Activated CD8-positive, alpha-beta memory T cell treated with anti-CD3 and anti-CD28 coated beads for 48 hours (primary cell): Measurements from ENCODE around the gene STYXL2.
A peak's percentile ranks its signal among the peaks of the same experiment; 100 is the strongest.

ENCODE experiments used
- DNase-seq, 3 experiments: peaks; one replicate each; pipeline ENCODE4 v3.0.0-alpha.2; 2020; ENCODE audit warnings: low read depth in 2 of 3, low spot score in 2 of 3

The STYXL2 gene

DNA sequence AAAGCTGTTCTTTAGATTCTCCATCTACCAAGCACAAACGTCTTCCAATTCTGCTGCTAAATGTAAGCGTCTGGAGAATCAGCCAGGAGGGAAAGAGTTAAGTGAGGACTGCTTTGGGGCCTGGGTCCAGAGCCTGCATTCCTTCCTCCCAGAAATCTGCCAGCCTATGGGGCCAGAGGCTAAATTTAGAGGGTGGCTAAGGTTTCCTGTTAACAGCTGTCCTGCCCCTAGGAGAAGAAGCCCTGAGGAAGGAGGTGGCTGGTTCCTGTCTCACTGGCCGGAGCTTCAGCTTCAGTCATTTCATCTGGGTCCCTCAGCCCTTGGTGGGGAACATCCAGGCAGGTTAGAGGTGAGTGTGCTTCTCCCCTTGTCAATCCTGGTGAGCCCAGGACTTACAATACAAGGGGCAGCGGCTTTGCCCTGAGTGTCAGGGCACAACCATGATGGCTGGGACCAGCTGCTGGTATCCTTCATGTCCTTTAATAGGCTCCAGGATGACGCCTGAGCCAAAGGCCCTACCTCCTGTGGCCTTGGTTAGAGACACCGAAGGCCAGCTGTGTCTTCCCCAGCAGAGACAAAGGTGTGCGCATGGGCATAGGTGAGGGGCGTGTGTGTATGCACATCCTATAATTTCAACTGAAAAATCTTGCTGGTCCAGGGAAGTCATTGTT lies at the start of gene STYXL2:
Gene STYXL2, plus strand, starts transcription at position 230 of the 671 bp plus-strand sequence. CDS start 775 bp downstream, outside the sequence.
- no peak for DNase-seq

DNA sequence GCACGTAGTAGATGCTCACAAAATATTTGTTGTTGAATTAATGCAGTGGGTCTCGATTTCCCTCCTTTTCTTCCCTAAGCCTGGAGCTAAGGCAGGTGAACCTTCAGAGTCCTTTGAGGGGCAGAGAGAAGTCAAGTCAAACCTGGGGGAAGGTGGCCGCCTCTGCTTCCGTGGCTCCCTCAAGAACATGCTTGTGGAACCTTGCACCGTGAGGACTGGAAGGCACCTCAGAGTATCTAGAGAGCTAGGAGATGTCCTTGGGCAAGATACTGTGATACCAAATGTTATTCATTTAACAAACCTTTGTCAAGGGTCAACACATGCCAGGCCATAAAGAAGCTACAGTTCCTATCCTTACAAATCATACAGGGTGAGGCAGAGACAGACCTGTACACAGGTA lies 42.0 kb upstream of the STYXL2 start:
- no peak for DNase-seq

DNA sequence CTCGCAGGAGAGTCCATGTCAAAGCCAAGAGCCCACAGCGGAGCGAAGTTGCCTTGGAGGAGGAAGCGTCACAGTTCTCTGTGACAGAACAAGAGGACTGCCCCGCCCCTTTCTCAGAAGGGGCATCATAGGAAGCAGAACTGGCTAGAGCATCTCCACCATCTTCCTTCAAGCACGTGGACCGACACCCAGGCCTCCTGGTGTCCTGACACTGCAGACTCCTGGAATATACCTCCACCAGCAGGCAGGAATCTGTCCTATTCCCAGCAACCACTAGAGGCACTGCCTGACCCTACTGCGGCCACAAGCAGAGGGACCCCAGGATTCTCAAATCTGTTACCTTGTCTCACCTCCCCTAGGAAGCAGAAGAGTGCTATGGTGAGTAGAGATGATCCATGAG lies 41.5 kb upstream of the STYXL2 start:
- DNase-seq = no peak

DNA sequence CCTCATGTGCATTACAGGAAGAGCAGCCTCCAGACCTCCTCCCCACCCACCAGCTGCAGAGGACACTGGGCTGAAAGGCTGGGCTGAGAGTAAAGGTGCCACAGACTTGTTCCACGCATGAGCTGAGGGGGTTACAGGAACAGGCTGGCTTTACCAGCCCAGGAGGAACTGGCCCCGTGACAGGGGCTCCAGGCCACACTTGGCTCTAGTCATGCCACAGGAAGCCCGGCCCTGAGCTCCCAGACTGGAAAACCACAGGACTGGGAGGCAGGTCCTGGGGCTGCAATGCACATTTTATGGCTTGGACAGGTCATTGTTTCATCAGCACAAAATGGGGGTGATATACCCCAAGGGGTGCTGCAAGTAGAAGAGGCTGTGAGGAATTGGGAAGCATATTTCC lies 39.3 kb upstream of the STYXL2 start:
- no peak for DNase-seq

DNA sequence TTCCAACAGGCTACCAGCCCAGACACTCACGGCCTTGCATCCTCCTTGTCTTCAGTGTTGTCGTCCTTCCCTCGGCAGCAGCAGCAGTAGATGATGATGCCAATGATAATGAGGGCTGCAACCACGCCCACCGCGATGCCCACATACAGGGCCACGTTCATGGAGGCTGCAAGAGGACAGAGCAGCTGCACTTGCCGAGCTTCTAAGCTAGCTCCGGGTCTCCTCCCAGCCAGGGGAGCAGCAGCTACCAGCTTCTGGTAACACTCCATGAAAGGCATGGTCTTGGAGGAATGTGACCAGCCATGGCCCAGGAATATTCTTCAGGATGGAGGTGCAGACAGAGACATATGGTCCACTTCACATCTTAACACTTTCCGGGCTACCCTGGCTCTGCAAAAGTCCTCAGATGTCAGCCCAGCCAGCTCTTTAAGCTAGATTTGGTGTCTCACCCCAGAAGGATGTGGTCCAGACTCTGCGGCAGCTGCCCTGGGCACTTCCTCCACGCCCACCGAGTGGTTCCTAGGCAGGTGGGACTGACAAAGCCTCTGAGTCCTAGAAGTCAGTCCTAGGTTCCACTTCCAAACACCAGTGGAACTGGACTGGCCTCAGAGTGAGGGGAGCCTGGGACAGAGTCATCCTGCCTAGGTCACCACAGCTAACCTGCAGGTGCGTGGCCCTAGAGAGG lies 38.8 kb upstream of the STYXL2 start:
- DNase-seq = no peak

DNA sequence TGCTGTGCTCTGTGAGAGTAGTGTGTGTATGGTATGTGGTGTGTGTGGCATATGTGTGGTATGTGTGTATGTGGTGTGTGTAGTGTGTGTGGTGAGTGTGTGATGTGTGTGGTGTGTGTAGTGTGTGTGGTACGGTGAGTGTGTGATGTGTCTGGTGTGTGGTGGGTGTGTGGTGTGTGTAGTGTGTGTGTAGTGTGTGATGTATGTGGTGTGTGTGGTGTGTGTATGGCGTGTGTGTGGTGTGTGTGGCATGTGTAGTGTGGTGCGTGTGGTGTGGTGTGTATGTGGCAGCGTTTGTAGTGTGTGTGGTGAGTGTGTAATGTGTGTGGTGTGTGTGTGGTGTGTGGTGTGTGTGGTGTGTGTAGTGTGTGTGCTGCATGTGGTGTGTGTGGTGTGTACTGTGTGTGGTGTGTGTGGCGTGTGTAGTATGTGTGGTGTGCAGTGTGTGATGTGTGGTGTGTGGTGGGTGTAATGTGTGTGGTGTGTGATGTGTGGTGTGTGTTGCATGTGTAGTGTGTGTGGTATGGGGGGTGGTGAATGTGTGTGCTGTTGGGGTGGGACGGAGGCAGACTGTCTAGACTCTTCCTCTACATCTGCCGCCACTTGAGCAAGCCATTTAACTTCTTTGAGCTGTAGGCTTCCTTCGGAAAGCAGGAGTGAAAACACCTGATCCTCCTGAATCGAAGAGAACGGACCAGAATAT lies 37.2 kb upstream of the STYXL2 start:
- DNase-seq = no peak

DNA sequence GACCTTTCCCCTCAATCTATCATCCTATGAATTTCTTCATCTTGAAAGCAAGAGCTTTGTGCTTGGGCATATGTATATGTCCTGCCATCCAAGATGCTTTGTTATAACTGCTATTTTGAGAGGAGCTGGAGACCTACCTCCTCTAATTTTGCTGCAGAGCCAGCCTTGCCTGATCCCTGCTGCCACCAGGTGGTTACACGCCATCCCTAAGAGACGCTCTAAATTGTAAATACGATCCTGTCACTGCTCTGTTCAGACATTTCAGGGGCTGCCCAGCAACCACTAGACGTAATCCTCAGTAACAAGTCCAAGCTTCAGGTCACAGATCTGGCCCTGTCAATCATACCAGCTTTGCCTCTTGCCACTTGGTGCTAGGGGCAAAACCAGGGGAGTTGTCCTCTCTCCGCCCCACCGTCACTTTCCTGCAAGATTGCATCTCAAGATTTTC lies 36.6 kb upstream of the STYXL2 start:
- DNase-seq = no peak

DNA sequence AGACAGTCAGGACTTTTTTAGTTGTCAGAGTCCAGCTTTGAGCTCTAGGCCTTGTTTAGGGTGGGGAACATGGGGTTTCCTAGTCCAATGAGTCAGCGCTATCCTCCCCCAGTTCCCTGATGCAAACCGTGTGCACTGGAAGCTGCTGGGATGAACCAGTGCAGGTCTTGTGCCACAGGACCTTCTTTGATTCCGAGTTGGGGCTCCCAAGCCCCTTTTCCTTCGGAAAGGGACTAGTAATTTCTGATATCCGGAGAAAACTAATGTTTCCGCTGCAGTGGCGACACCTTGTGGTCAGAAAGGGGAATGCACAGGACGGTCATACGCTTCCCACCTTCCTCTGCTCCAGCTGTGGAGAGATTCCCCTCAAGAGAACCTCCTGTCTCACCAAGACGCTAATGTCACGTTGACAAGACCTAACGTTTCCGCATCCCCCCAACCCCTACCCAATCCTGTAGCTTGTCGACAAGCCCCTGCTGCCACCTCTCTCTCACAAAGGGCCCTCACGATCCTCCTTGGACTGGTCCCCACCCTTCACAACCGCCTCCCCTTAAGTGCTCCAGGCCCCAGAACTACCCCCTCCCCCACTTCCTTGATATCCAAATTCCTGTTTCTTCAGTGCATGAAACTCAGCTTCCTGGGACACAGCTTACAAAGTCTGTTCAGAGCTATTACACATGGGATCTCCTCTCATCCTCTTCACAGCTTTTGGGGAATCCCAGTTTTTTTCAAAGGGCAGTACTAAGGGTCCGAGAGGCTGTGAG lies 34.6 kb upstream of the STYXL2 start:
- DNase-seq = peak; percentile 30 to 69 (median 65)

DNA sequence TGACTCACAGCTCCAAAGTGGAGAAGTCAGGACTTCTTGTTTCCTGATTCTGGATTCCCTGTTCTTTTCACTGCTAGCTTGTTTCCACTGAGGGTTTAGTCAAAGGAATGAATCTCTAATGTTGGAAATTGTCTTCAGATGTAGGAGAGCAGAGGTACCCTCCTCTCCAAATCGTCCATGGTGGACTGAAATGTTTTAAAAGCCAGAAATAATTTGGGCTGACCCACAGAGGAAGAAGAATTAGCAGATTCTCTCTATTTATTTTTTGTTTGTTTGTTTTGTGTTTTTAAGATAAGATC lies 34.1 kb upstream of the STYXL2 start:
- DNase-seq = no peak

DNA sequence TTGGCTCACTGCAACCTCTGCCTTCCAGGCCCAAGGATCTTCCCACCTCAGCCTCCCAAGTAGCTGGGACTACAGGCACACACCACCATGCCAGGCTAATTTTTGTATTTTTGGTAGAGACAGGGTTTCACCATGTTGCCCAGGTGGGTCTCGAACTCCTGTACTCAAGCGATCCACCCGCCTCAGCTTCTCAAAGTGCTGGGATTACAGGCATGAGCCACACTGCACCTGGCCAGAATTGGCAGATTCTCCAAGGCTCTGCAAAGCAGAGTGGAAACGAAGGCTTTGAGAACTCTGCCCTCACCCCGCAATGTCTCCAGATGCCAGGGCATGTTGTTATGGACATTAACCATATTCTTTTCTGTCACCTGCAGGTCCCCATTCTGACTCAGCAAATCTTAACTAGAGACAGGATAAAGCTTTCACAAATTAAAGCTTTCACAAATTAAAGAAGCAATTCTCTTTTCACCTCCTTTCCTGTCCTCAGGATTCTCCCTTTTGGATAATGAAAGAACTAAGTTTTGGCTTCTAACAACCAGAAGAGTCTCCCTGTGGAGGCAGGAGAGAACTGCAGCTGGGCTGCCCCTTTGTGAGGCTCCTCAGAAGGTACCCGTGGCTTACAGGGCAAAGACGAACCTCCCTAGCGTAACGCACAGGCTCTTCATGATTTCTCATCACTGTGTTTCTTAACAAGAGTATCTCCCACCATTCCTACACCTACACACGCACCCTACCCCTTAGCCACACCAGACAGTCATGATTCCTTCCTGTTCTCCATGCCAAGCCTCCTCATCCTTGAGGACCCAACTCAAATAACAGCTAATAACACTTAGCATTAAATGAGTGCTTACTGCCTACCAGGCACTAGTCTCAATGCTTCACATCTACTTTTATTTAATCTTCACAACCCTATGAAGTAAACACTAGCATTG lies 33.5 kb upstream of the STYXL2 start:
- DNase-seq = no peak

DNA sequence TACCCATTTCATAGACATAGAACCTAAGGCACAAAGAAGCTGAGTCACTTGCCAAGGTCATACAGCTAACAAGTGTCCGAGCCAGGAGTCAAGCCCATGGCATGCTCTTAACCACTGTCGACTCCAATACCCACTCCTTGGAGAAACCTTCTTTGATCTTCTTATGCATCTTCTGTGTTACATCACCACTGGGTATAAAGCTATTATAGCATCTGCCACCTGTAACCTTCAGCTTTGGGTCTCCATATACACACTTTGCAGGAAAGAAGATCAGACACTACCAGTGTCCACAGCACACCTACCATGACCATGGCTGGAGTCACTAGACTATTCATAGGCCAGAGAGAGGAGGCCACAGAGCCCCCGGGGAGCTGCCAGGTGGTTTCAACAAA lies 32.8 kb upstream of the STYXL2 start:
- DNase-seq = no peak

DNA sequence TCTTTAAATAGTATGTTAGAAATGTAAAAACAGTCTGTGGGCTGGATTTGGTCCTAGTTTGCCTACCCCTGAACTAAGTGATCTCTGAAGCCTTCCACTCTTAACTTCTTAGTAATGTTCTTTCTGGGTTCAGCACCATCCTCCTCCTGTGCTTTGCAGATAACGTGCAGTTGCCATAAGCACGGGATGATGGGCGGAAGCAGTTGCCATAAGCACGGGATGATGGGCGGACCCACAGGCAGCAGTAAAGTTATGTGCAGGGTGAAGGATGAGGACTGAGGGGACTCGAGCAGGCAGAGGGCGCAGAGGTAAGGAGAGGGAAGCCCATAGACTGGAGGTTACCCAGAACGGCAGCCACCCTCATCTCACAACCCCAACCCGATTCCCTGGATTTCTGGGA lies 29.3 kb upstream of the STYXL2 start:
- DNase-seq = no peak

DNA sequence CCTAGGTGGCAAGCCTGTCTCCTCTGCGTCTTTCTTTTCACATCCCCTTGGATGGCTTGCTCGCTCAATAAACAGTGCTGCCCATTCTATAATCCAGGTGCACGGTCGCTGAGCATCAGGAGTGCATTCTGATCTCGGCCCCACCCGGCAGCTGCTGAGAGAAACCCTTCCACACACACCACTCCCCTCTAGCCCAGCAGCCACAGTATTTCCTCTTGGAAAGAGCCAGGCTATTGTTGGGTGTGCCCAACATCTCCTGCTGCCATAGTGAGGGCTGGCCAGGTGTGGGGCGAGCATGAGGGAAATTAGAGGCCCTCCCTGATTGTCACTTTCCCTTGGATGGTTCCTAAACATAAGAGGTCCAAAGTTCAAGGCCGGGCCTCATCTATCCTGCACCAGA lies 28.4 kb upstream of the STYXL2 start:
- DNase-seq = no peak

DNA sequence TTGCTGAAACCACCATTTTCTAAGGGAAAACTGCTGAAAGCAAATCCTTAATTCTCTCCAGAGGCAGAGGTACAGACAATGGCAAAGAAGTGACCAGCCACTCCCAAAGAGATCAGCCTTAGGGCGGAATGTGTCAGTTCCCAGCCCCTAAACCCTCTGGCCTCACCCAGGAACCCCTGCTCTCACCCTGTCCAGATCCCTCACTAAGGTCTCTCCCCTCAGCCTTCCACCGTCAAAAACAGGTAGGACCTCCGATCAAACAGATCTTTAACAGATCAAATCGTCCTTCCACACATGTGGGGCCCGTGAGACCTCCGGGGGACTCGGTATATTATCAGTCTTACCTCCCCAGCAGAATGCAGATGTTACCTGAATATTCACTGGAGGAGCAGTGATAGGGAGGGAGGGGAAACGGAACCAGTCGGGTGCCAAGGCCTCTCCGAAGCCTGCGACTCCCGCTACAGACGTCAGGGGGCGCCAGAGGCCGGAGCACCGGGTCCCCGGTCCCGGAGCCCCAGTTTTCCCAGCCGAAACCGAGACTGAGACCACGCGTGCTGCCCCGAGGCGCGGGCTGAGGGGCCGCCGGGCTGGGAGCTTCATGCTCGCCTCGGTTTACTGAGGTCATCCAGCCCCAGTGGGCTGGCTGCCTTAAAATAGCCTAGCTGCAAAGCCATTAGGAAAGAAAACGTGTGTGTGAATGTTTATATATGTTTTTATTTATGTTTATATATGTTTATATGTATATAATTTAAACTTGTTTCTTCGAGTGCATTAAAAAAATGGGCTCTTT lies 27.3 kb upstream of the STYXL2 start:
- peak; percentile 59 to 80 (median 78) for DNase-seq

DNA sequence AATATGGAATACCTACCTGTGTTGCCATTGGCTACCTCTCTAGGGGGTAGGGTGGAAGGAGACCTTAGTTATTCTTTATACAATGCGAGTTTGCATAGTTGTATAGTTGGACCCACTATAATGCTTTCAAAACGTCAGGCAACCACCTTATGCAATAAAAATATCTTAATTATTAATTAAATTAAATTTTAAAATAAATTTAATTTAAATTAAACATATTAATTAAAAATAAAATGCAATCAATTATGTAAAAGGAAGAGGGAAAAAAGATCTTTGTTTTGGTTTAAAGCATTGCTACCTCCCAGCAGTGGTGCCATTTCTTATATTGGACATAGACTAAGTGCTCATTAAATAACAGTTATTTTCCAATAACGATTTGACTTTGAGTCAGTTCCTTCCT lies 26.0 kb upstream of the STYXL2 start:
- DNase-seq = no peak

DNA sequence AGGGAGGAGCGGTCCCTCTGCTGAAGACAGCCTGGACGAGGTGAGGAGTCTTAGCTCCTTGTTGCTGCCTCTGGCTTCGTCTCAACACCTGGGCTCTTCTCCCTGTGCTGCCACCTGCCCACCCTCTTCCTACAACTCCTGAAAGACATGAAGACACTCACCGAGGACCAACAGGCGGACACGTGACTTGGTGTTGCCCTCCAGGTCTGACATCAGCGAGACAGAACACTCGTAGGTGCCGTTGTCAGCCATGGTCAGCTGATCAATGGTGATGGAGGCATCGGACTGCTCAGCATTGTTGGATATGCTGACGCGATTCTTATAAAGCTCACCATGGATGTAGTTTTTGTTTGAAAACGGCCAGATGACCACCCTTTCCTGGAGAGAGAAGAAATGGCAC lies 25.1 kb upstream of the STYXL2 start:
- DNase-seq = no peak

DNA sequence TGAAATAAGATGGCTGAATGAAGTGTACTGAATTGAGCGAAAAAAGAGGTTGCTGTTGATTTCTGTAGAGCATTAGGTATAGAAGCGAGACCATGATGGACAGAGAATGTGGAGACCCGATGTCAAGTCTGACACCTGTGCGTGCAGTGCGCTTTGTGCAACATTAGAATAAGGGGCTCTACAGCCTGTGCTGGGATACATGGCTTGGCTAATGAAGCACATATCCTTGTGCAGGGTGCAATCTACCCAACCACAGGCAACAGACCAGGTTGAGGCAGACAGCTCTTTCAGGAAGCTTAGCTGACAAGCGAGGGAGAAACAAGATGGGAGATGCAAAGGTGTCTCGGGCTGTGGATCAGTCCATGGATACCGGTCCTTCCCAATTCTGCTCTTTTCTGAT lies 22.6 kb upstream of the STYXL2 start:
- no peak for DNase-seq

DNA sequence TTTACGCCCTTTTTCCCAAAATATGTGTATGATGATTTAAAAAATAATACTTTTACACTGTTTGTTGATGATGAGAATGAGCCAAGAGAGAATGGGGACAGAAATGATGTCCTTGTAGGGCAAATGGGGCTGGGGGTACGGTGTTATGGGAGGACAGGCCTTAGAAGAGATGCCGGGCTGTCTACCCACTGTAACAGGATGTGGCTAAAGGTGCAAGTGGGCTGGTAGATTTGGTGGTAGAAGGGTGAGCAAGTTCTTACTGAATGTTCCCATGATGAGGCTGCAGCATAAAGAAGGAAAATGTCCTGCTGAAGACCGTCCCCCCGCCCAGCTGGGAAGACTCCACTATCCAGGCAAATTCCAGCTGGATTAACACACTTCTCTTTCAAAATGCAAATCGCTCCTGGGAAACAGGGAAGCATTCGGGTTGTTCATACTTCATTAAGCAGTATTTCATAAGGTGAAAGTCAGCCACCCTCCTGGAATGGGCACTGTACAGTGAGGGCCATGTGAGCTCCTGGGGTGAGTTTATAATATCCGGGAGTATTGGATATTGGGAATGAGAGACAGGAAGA lies 17.7 kb upstream of the STYXL2 start:
- no peak for DNase-seq

DNA sequence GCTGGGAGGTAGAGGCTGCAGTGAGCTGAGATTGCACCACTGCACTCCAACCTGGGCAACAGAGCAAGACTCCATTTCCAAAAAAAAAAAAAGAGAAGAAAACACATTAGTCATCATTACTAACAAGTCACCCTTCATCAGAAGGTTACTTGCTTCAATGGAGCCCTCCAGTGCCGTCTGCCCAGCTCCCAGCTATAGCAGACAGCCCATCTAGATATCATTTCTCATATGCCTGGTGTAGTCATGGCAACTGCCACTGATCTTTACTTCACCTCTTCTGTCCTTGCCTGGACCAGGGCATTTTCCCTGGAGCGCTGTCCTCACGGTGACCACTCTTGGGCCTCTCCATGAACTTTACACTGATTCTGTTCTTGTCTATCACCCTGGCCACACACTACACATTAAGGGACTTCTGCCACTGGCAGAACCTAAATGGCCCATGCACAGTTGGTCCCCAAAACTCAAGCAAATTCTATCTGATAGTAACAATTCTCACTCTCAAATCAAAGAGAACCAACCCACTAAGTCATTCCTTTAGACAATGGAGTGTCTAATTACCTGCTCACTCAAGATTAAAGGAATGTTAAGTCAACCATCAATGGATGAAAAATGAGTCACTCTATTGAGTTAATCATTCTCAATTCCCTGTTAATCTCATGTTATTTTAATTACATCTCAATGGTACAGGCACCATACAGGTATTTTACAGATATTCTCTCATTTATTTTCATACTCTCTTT lies 16.6 kb upstream of the STYXL2 start:
- DNase-seq = no peak
